ENCODE data around the gene M1AP.

Gene M1AP

DNA sequence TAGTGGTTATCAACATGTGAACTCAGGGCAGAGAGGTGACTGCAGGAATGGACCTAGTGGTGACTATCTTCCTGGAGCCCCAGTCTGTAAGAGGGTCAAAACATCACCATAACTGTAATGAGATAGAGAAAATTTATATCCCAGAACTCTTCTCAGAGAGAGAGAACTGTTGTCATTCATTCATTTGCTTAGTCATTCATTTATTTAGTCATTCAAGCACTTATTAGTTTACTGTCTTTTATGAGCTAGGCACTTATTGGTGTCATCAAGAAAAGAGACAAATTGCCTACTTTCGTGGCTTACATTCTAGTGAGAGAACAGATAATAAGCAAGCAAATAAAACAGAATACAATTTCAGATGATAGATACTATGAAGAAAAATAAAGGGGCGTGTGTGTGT, 59.5 kb downstream of the M1AP start:
- H3K9ac ChIP-seq (ENCODE audit: low read depth, low read length, poor library complexity), result no peak overlapping the region
- H3K4ac ChIP-seq (ENCODE audit: low read length), result no peak overlapping the region
- H2AFZ ChIP-seq (ENCODE audit: low read length), result no peak overlapping the region
- no peak overlapping the region for H2AK5ac ChIP-seq (ENCODE audit: low read depth, low read length)
- H3K14ac ChIP-seq (ENCODE audit: low read length), result no peak overlapping the region
- H3K23ac ChIP-seq (ENCODE audit: low read depth, low read length, poor library complexity), result no peak overlapping the region
- DNase-seq (ENCODE audit: low spot score), result no peak
- no peak overlapping the region for H3K4me2 ChIP-seq (ENCODE audit: insufficient read depth, low read length, poor library complexity, severe bottlenecking)
- H2BK5ac ChIP-seq (ENCODE audit: low read length), result no peak overlapping the region
- H3K4me3 ChIP-seq (ENCODE audit: low read length in 2 of 2), result no peak overlapping the region
- H4K91ac ChIP-seq (ENCODE audit: low read depth, low read length, poor library complexity), result no peak overlapping the region
- H3K18ac ChIP-seq (ENCODE audit: low read length), result no peak overlapping the region
- no peaks in the 10 kb centered on the region for H3K9me3 ChIP-seq (replicated peaks in 1 of 2; ENCODE audit: control insufficient read depth in 2 of 2, insufficient read depth in 1 of 2, low read depth in 1 of 2, low read length in 2 of 2)
- H4K8ac ChIP-seq (ENCODE audit: low read depth, low read length), result no peak overlapping the region
- H2BK15ac ChIP-seq (ENCODE audit: low read length), result no peak overlapping the region
- no peaks in the 10 kb centered on the region for H3K36me3 ChIP-seq (replicated peaks in 1 of 2; ENCODE audit: control insufficient read depth in 2 of 2, insufficient read depth in 2 of 2, low read length in 2 of 2)
- no CpG with 5 or more reads among the region's 2 CpGs for WGBS, 2 donors (ENCODE audit: extremely low coverage in 2 of 2, insufficient read length in 2 of 2, insufficient replicate concordance in 1 of 2)
- H2BK12ac ChIP-seq (ENCODE audit: low read length), result no peak overlapping the region
- H3K4me1 ChIP-seq (ENCODE audit: control insufficient read depth in 2 of 2, insufficient read depth in 1 of 2, low read depth in 1 of 2, low read length in 2 of 2), result peaks cover 0 to 4% of the 10 kb centered on the region in 2 donors
- H3K27me3 ChIP-seq (ENCODE audit: control insufficient read depth in 3 of 3, insufficient read depth in 3 of 3, low read depth in 1 of 3, low read length in 3 of 3), result peaks cover 0 to 33% (median 0%) of the 10 kb centered on the region in 3 experiments
- no peak overlapping the region for H3K27ac ChIP-seq (replicated peaks; ENCODE audit: low read length)
- H3K79me1 ChIP-seq (ENCODE audit: low read depth, low read length), result no peaks in the 10 kb centered on the region
- no peak overlapping the region for H2BK120ac ChIP-seq (ENCODE audit: low read depth, low read length)

- Histone ChIP-seq H3K4me2 (ENCODE audit: insufficient read depth, low read length, poor library complexity, severe bottlenecking) (no peak overlapping the region), H3K4ac (ENCODE audit: low read length) (no peak overlapping the region), H3K4me1 (ENCODE audit: control insufficient read depth in 2 of 2, insufficient read depth in 1 of 2, low read depth in 1 of 2, low read length in 2 of 2) (peaks cover 3 to 6% of the 10 kb centered on the region in 2 donors), H3K23ac (ENCODE audit: low read depth, low read length, poor library complexity) (no peak overlapping the region), H3K14ac (ENCODE audit: low read length) (no peak overlapping the region), H3K79me1 (ENCODE audit: low read depth, low read length) (no peaks in the 10 kb centered on the region), H3K4me3 (ENCODE audit: low read length in 2 of 2) (no peak overlapping the region), H2BK120ac (ENCODE audit: low read depth, low read length) (no peak overlapping the region), H3K18ac (ENCODE audit: low read length) (no peak overlapping the region), H2BK5ac (ENCODE audit: low read length) (no peak overlapping the region), H2AFZ (ENCODE audit: low read length) (peak overlapping the region; percentile 83), H2BK12ac (ENCODE audit: low read length) (no peak overlapping the region), H3K36me3 (replicated peaks in 1 of 2; ENCODE audit: control insufficient read depth in 2 of 2, insufficient read depth in 2 of 2, low read length in 2 of 2) (no peaks in the 10 kb centered on the region), H2AK5ac (ENCODE audit: low read depth, low read length) (no peak overlapping the region), H3K9me3 (replicated peaks in 1 of 2; ENCODE audit: control insufficient read depth in 2 of 2, insufficient read depth in 1 of 2, low read depth in 1 of 2, low read length in 2 of 2) (no peaks in the 10 kb centered on the region), H3K27me3 (ENCODE audit: control insufficient read depth in 3 of 3, insufficient read depth in 3 of 3, low read depth in 1 of 3, low read length in 3 of 3) (peaks cover 0 to 29% (median 0%) of the 10 kb centered on the region in 3 experiments), H4K91ac (ENCODE audit: low read depth, low read length, poor library complexity) (no peak overlapping the region), H3K27ac (replicated peaks; ENCODE audit: low read length) (no peak overlapping the region), H4K8ac (ENCODE audit: low read depth, low read length) (no peak overlapping the region), H3K9ac (ENCODE audit: low read depth, low read length, poor library complexity) (no peak overlapping the region), H2BK15ac (ENCODE audit: low read length) (no peak overlapping the region)
- no CpG with 5 or more reads among the region's 6 CpGs for WGBS, 2 donors (ENCODE audit: extremely low coverage in 2 of 2, insufficient read length in 2 of 2, insufficient replicate concordance in 1 of 2)
- peak; percentile 54 for DNase-seq (ENCODE audit: low spot score)
Observed at GRCh38 chr2:74587664-74588277, 60.4 kb downstream of the M1AP start.

DNA sequence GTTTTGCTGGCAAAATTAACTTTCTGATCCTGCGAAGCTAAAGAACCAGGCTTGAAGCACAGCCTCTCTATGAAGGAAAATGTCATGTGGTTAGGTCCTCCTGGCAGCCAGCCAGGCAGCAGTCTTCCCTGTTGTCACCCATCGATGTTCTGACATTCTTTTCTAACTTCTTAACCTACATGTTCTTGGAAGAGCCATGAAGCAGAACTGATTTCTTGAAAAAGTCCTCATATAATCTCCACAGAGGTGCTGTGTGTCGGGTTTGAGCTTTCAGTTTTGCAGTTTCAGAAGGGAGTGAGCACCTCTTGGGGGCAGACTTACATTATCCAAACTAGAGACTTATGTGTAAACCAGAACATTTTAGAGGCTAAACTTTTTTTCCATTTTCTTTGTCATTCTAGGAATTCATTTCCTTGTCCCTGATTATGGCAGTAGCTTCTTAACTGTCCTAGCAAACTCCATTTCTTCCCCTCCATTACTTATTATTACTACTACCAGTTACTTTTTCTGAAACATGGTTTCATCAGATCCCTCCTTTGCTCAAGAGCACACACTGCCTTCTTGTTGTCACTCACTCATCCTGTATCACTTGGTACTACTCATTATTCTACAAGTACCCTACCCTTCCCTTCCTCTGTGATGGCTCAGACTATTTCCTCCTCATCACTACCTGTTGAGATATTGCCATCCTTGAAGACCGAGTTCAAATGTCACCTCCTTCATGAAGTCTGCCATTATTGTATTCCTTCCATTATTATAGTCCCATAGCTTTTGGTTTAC, 62.5 kb downstream of the M1AP start:
- Histone ChIP-seq H3K23ac (ENCODE audit: low read depth, low read length, poor library complexity) (no peak overlapping the region), H3K4me2 (ENCODE audit: insufficient read depth, low read length, poor library complexity, severe bottlenecking) (no peak overlapping the region), H3K36me3 (replicated peaks in 1 of 2; ENCODE audit: control insufficient read depth in 2 of 2, insufficient read depth in 2 of 2, low read length in 2 of 2) (no peaks in the 10 kb centered on the region), H3K27me3 (ENCODE audit: control insufficient read depth in 3 of 3, insufficient read depth in 3 of 3, low read depth in 1 of 3, low read length in 3 of 3) (peaks cover 0 to 19% (median 0%) of the 10 kb centered on the region in 3 experiments), H2BK15ac (ENCODE audit: low read length) (no peak overlapping the region), H3K9ac (ENCODE audit: low read depth, low read length, poor library complexity) (no peak overlapping the region), H3K4me3 (ENCODE audit: low read length in 2 of 2) (no peak overlapping the region), H2AFZ (ENCODE audit: low read length) (peak overlapping the region; percentile 6), H2BK5ac (ENCODE audit: low read length) (no peak overlapping the region), H4K8ac (ENCODE audit: low read depth, low read length) (no peak overlapping the region), H3K27ac (replicated peaks; ENCODE audit: low read length) (no peak overlapping the region), H2BK120ac (ENCODE audit: low read depth, low read length) (no peak overlapping the region), H2BK12ac (ENCODE audit: low read length) (no peak overlapping the region), H2AK5ac (ENCODE audit: low read depth, low read length) (no peak overlapping the region), H3K79me1 (ENCODE audit: low read depth, low read length) (no peaks in the 10 kb centered on the region), H4K91ac (ENCODE audit: low read depth, low read length, poor library complexity) (no peak overlapping the region), H3K18ac (ENCODE audit: low read length) (no peak overlapping the region), H3K9me3 (replicated peaks in 1 of 2; ENCODE audit: control insufficient read depth in 2 of 2, insufficient read depth in 1 of 2, low read depth in 1 of 2, low read length in 2 of 2) (no peaks in the 10 kb centered on the region), H3K14ac (ENCODE audit: low read length) (no peak overlapping the region), H3K4ac (ENCODE audit: low read length) (no peak overlapping the region), H3K4me1 (ENCODE audit: control insufficient read depth in 2 of 2, insufficient read depth in 1 of 2, low read depth in 1 of 2, low read length in 2 of 2) (peaks cover 3 to 6% of the 10 kb centered on the region in 2 donors)
- DNase-seq (ENCODE audit: low spot score), result no peak
- no CpG with 5 or more reads among the region's 4 CpGs for WGBS, 2 donors (ENCODE audit: extremely low coverage in 2 of 2, insufficient read length in 2 of 2, insufficient replicate concordance in 1 of 2)

DNA sequence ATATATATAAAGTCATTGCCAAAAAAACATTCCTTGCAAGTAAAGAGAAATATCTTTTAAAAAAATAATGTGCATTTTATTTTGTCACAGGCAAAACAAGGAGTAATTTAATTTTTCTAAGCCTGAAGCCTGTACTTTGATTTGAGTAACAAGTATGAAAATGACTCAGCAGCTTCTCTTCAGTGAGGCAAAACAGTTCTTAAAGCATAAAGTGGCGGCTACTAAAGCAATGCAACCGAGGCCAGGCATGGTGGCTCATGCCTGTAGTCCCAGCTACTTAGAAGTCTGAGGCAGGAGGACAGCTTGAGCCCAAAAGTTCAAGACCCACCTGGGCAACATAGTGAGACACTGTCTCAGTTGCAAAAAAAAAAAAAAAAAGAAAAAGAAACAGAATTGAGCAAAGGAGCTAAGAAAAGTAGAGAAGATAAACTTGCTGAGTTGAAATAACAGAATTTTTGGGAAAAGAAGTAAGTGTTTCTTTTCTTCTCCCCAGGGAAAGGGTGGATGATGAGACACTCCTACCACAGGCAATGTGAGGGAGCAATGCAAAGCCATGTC, 64.0 kb downstream of the M1AP start:
- Histone ChIP-seq H2BK120ac (ENCODE audit: low read depth, low read length) (no peak overlapping the region), H3K4me1 (ENCODE audit: control insufficient read depth in 2 of 2, insufficient read depth in 1 of 2, low read depth in 1 of 2, low read length in 2 of 2) (peaks cover 3 to 6% of the 10 kb centered on the region in 2 donors), H2BK15ac (ENCODE audit: low read length) (no peak overlapping the region), H4K8ac (ENCODE audit: low read depth, low read length) (no peak overlapping the region), H4K91ac (ENCODE audit: low read depth, low read length, poor library complexity) (no peak overlapping the region), H2BK12ac (ENCODE audit: low read length) (no peak overlapping the region), H3K36me3 (replicated peaks in 1 of 2; ENCODE audit: control insufficient read depth in 2 of 2, insufficient read depth in 2 of 2, low read length in 2 of 2) (no peaks in the 10 kb centered on the region), H3K27me3 (ENCODE audit: control insufficient read depth in 3 of 3, insufficient read depth in 3 of 3, low read depth in 1 of 3, low read length in 3 of 3) (peaks cover 0 to 19% (median 0%) of the 10 kb centered on the region in 3 experiments), H3K23ac (ENCODE audit: low read depth, low read length, poor library complexity) (no peak overlapping the region), H2BK5ac (ENCODE audit: low read length) (no peak overlapping the region), H3K18ac (ENCODE audit: low read length) (no peak overlapping the region), H3K4me3 (ENCODE audit: low read length in 2 of 2) (no peak overlapping the region), H3K9ac (ENCODE audit: low read depth, low read length, poor library complexity) (no peak overlapping the region), H2AK5ac (ENCODE audit: low read depth, low read length) (no peak overlapping the region), H3K79me1 (ENCODE audit: low read depth, low read length) (no peaks in the 10 kb centered on the region), H3K4ac (ENCODE audit: low read length) (no peak overlapping the region), H3K27ac (replicated peaks; ENCODE audit: low read length) (no peak overlapping the region), H3K4me2 (ENCODE audit: insufficient read depth, low read length, poor library complexity, severe bottlenecking) (no peak overlapping the region), H2AFZ (ENCODE audit: low read length) (no peak overlapping the region), H3K9me3 (replicated peaks in 1 of 2; ENCODE audit: control insufficient read depth in 2 of 2, insufficient read depth in 1 of 2, low read depth in 1 of 2, low read length in 2 of 2) (no peaks in the 10 kb centered on the region), H3K14ac (ENCODE audit: low read length) (no peak overlapping the region)
- DNase-seq (ENCODE audit: low spot score), result no peak
- WGBS, 2 donors (ENCODE audit: extremely low coverage in 2 of 2, insufficient read length in 2 of 2, insufficient replicate concordance in 1 of 2), result no CpG with 5 or more reads among the region's 2 CpGs

Measured in neuronal stem cell (in vitro differentiated cells).